GM12878 (cell line): ENCODE measurements around the gene TCF4. TPM values are rescaled to one million over a fixed set of nuclear protein-coding genes. Genes with fewer than 3 reads are reported as not detected.

ENCODE experiments used
- HSF1 ChIP-seq: fragments of 150-350 bp; IDR thresholded peaks from 2 replicates; pipeline ENCODE4 v1.6.1; 2014; ENCODE audit warnings: mild to moderate bottlenecking, low read depth, low read length
- MYC ChIP-seq: IDR thresholded peaks from 2 replicates; pipeline ENCODE4 v1.6.1; 2011; ENCODE audit warnings: mild to moderate bottlenecking, low read length, moderate library complexity, inconsistent platforms; ENCODE audit not compliant: insufficient read depth, insufficient replicate concordance, insufficient read length, severe bottlenecking
- NR2C2 ChIP-seq: IDR thresholded peaks from 2 replicates; pipeline ENCODE4 v1.6.1; 2011; ENCODE audit warnings: borderline replicate concordance, low read depth; ENCODE audit not compliant: control insufficient read depth, insufficient read length
- PRDM15 ChIP-seq: fragments of 450-650 bp; formaldehyde crosslinking; IDR thresholded peaks from 2 replicates; pipeline ENCODE4 v1.4.0; 2020; ENCODE audit warnings: mild to moderate bottlenecking, moderate library complexity
- SMC3 ChIP-seq: IDR thresholded peaks from 2 replicates; pipeline ENCODE4 v1.6.1; 2011; ENCODE audit warnings: low read length, improper control_type of control experiment, borderline replicate concordance
- ZBTB40 ChIP-seq: fragments of 450-650 bp; IDR thresholded peaks from 2 replicates; pipeline ENCODE4 v1.6.1; 2016; ENCODE audit warnings: mild to moderate bottlenecking, moderate library complexity, borderline replicate concordance
- polyA plus RNA-seq, 11 experiments: library from polyadenylated mRNA; depleted of rRNA in 4 of 11; unstranded in 6 of 11; stranded (reverse) in 5 of 11; fragments of >200 nt; fragmentation: Nextera tagmentation in 4 of 11; fragmentation: Illumina TruSeq in 1 of 11; extraction: Ambion mirVana in 4 of 11; extraction: Trizol in 1 of 11; gene quantifications; 1 replicate in 1 of 11; 2 replicates in 10 of 11; pipeline versions ENCODE4 v1.2.1 to v1.2.3, GENCODE V29; 2011 to 2016; ENCODE audit warnings: inconsistent platforms in 2 of 11, missing spikeins in 2 of 11, low read depth in 1 of 11
- total RNA-seq, 4 experiments: library from RNA; depleted of rRNA in 3 of 4; stranded (reverse); fragments of >200 nt in 3 of 4; fragmentation: Illumina TruSeq in 1 of 4; extraction: Trizol in 1 of 4; gene quantifications; 2 replicates each; pipeline versions ENCODE4 v1.2.1 to v1.2.3, GENCODE V29; 2013 to 2021

The TCF4 gene
- total and polyA plus RNA-seq, 10 of the 15 experiments (the other 5 are each of a cell fraction or from before 2014, with no cell fraction given): 15.2 to 94.0 (median 31.5) TPM

GRCh38 chr18:55508651-55509050 lies 79.3 kb downstream of the TCF4 start (continued):
- TF ChIP-seq MYC (no peak), SMC3 (no peak), NR2C2 (no peak), HSF1 (no peak), PRDM15 (CRISPR knock-in tag) (no peak), ZBTB40 (no peak)
